Measurements from ENCODE around the gene ACTN2. TPM values are rescaled to one million over a fixed set of nuclear protein-coding genes. Genes with fewer than 3 reads are reported as not detected.
A peak's percentile ranks its signal among the peaks of the same experiment; 100 is the strongest.

ACTN2 gene
- 10 to 100 TPM in 1 of 5 donors, 1 to 10 TPM in 1, under 1 TPM in 2, not detected in 1; 0.58 to 17.4 (median 3.6) TPM for total RNA-seq
- 1 to 10 TPM in 2 of 3 donors, under 1 TPM in 1; 0.37 to 2.6 (median 1.9) TPM for polyA plus RNA-seq
- long read RNA-seq, donor 1, result 0 reads
- long read RNA-seq, donor 2, full-length matches to known transcripts, result 1 of 1 reads
- long read RNA-seq, donor 2, partial matches to known transcripts, result 0 of 1 reads
- long read RNA-seq, donor 2, other reads (novel, unspliced or antisense), result 0 of 1 reads
- long read RNA-seq, donor 3, result 0 reads
- long read RNA-seq, donor 4, result 0 reads
- long read RNA-seq, donor 5, result 0 reads
- long read RNA-seq, donor 6, result 0 reads
- long read RNA-seq, donor 7, result 0 reads
- long read RNA-seq, donor 8, full-length matches to known transcripts, result 1 of 1 reads
- long read RNA-seq, donor 8, partial matches to known transcripts, result 0 of 1 reads
- long read RNA-seq, donor 8, other reads (novel, unspliced or antisense), result 0 of 1 reads
- long read RNA-seq, donor 9, result 0 reads
- long read RNA-seq, donor 10, result 0 reads

DNA sequence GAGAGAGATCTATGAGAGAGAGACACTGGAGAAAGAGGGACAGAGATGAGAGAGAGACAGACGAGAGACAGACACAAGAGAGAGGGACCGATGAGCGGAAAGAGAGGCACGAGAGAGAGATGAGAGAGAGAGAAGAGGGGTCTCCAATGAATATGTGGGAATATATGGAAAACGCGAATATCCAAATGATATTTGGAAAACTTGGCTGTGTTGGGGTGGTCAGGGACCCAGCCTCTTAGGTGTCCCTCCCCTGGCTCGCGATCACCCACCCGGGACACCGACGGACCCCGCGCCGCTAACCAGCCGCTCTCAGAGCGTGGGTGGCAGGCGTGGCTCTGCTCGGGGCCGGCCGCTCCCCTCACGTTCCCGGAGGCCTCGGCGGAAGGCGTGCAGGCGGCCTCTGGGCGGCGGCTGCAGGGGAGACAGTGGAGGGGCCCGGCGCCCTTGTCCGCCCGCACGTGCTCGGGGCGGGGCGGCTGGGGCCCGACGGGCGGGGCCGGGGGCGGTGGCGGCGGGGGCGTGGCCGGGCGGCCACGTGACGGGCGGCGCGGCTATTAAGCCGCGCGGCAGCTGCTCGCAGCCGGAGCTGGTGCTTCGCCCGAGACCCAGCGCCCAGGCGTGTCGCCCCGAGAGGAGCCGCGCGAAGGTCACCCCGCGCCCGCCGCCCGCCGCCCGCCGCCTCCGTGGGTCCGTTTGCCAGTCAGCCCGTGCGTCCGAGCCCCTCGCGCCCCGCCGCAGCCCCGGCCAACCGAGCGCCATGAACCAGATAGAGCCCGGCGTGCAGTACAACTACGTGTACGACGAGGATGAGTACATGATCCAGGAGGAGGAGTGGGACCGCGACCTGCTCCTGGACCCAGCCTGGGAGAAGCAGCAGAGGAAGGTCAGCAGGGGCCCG is at the start of gene ACTN2:
Gene ACTN2, plus strand, starts transcription at position 583 of the 898 bp plus-strand sequence. Its CDS starts 175 bp downstream, at position 758.
- H3K36me3 ChIP-seq, result no peaks in the 10 kb centered on the region
- intact Hi-C loops (cut with DNase I; ENCODE audit: low total_unique reads), result no loop called here
- no peaks in the 10 kb centered on the region for H3K9me3 ChIP-seq
- peak; percentile 55 to 88 for DNase-seq
- WGBS, 5 donors, result 7 to 58% (median 9%) methylated on average over 6 to 93 of the region's 93 CpGs
- H3K4me3 ChIP-seq, result peak within 1 kb of the TSS; percentile 58 to 63 (median 59)
- H3K27ac ChIP-seq, result peak within 1 kb of the TSS in 2 of 5 donors; percentile 60 to 78
- peaks cover 0 to 36% (median 28%) of the 10 kb centered on the region in 3 donors for H3K27me3 ChIP-seq
- H3K4me1 ChIP-seq, result peaks cover 11 to 18% (median 14%) of the 10 kb centered on the region in 4 donors
- no peak for TF ChIP-seq EP300 (IDR thresholded peaks at IDR 0.05)
- TF ChIP-seq, protein P1, sequence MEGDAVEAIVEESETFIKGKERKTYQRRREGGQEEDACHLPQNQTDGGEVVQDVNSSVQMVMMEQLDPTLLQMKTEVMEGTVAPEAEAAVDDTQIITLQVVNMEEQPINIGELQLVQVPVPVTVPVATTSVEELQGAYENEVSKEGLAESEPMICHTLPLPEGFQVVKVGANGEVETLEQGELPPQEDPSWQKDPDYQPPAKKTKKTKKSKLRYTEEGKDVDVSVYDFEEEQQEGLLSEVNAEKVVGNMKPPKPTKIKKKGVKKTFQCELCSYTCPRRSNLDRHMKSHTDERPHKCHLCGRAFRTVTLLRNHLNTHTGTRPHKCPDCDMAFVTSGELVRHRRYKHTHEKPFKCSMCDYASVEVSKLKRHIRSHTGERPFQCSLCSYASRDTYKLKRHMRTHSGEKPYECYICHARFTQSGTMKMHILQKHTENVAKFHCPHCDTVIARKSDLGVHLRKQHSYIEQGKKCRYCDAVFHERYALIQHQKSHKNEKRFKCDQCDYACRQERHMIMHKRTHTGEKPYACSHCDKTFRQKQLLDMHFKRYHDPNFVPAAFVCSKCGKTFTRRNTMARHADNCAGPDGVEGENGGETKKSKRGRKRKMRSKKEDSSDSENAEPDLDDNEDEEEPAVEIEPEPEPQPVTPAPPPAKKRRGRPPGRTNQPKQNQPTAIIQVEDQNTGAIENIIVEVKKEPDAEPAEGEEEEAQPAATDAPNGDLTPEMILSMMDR (IDR thresholded peaks at IDR 0.05), result no peak
- no peak for TF ChIP-seq POLR2A (IDR thresholded peaks at IDR 0.05)
- TF ChIP-seq POLR2AphosphoS5 (IDR thresholded peaks at IDR 0.05), result no peak

DNA sequence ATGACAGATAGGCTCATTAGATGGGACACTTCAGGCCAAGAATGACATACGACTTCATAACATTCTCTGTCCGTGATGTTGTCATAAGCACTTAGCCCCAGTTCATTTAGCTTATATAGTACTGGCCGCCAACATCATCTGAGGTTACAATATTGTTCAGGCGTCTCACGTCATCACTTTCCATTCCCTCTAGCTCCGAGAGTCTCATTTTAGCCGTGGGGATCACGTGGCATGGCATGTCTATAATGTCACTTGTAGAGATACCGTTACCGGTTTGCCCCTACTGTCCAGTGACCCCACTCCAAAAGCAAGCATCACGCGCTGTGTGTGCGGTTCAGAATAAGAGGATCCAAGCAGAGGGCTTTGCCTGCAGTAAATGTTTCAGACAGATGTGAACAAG is 47.4 kb upstream of the ACTN2 start:
- 87 to 91% (median 89%) methylated on average over 13 of the region's 13 CpGs for WGBS, 5 donors
- Histone ChIP-seq H3K4me1 (no peaks in the 10 kb centered on the region), H3K4me3 (no peak overlapping the region), H3K27ac (no peak overlapping the region), H3K9me3 (no peaks in the 10 kb centered on the region), H3K27me3 (no peaks in the 10 kb centered on the region), H3K36me3 (no peaks in the 10 kb centered on the region)
- TF ChIP-seq, protein P1 (IDR thresholded peaks at IDR 0.05), result no peak
- no peak for TF ChIP-seq POLR2AphosphoS5 (IDR thresholded peaks at IDR 0.05)
- TF ChIP-seq EP300 (IDR thresholded peaks at IDR 0.05), result no peak
- TF ChIP-seq POLR2A (IDR thresholded peaks at IDR 0.05), result no peak
- DNase-seq, result no peak
- intact Hi-C loops (cut with DNase I; ENCODE audit: low total_unique reads), result no loop called here

- TF ChIP-seq POLR2AphosphoS5 (IDR thresholded peaks at IDR 0.05), result no peak
- TF ChIP-seq POLR2A (IDR thresholded peaks at IDR 0.05), result no peak
- no peak for TF ChIP-seq EP300 (IDR thresholded peaks at IDR 0.05)
- TF ChIP-seq, protein P1 (IDR thresholded peaks at IDR 0.05), result no peak
- H3K36me3 ChIP-seq, result no peaks in the 10 kb centered on the region
- intact Hi-C loops (cut with DNase I; ENCODE audit: low total_unique reads), result no loop called here
- 53 to 70% (median 64%) methylated on average over 4 of the region's 4 CpGs for WGBS, 5 donors
- DNase-seq, result peak in 1 of 2 donors; percentile 23
- no peaks in the 10 kb centered on the region for H3K4me1 ChIP-seq
- H3K27me3 ChIP-seq, result no peaks in the 10 kb centered on the region
- no peak overlapping the region for H3K27ac ChIP-seq
- H3K4me3 ChIP-seq, result no peak overlapping the region
- no peaks in the 10 kb centered on the region for H3K9me3 ChIP-seq
Observed at GRCh38 chr1:236639686-236640085, 46.6 kb upstream of the ACTN2 start.

DNA sequence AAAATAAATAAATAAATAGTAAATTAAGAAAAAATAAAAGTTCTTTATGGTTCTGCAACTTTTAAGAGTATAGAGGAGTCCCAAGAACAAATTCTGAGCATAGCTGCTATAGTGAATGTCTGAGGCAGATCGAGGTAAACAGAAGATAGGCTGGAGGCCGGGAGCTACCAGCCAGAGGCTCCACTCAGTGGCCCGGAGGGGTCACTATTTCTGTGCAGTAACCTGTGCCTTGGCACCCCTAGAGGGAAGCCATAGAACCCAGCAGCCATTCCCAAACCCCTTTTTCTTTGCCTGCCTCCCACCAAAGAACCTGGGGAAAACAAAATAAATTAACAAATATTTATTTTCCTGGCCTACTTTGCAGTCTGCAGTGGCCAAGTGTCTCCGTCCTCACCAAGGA is 43.5 kb upstream of the ACTN2 start:
- DNase-seq, result no peak
- Histone ChIP-seq H3K9me3 (no peaks in the 10 kb centered on the region), H3K4me1 (no peaks in the 10 kb centered on the region), H3K27ac (no peak overlapping the region), H3K4me3 (no peak overlapping the region), H3K36me3 (no peaks in the 10 kb centered on the region), H3K27me3 (no peaks in the 10 kb centered on the region)
- intact Hi-C loops (cut with DNase I; ENCODE audit: low total_unique reads), result no loop called here
- 57 to 77% (median 69%) methylated on average over 4 of the region's 4 CpGs for WGBS, 5 donors
- no peak for TF ChIP-seq EP300 (IDR thresholded peaks at IDR 0.05)
